HTERT RPE-1 (cell line): ENCODE data around the gene MCF2.

Experiments used
- in situ Hi-C: fragments of 300-500 bp; cut with MboI; formaldehyde crosslinking; loops from 4 replicates; pipeline ENCODE4 v1.14.3; 2020; ENCODE audit warnings: low sequenced_read_pairs

Gene MCF2

DNA sequence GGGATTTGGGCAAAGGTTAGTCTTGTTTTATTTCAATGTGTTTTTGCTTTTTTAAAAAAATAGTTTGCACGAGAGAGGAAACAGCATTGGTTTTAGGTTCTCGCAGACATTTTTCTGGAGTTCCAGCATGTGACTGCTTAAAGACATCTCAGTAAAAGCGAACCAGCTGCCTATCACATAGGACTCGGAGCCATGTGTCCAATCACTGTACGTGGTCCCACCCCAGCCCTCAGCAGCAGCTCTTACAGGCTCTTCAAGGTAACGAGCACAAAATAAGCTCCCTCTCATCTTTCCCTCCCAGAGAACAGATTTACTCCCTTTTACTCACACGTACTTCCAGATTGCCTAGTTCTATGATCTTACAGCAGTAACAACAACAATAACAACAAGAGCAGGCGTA lies 68.7 kb downstream of the MCF2 start:
- in situ Hi-C loops = no loop called here

GRCh38 chrX:139600105-139600504 lies 107.9 kb downstream of the MCF2 start:
- in situ Hi-C loops = no loop called here

DNA sequence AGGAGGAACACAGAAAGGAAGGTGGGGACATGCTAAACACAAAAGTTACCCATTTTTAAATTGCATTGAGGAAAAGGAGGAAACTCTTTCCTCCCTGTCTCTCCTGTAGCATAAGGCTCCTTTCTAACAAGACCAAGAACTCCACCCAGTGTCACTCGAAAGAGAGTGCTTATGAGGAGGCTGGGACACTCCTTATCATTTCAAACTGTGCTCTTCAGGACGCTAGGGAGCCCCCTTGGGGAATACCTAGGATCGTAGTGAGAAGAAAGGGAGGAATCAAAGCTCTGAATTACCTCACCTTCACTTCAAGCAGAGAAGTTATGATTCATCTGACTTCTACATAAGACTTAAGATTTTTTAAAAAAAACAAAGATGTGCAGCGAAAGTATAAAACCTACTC lies 111.9 kb downstream of the MCF2 start:
- in situ Hi-C loops = no loop called here

GRCh38 chrX:139585613-139586012 lies 122.4 kb downstream of the MCF2 start:
- in situ Hi-C loops = no loop called here

- in situ Hi-C loops = no loop called here
Observed at GRCh38 chrX:139581068-139581467, 126.9 kb downstream of the MCF2 start.

DNA sequence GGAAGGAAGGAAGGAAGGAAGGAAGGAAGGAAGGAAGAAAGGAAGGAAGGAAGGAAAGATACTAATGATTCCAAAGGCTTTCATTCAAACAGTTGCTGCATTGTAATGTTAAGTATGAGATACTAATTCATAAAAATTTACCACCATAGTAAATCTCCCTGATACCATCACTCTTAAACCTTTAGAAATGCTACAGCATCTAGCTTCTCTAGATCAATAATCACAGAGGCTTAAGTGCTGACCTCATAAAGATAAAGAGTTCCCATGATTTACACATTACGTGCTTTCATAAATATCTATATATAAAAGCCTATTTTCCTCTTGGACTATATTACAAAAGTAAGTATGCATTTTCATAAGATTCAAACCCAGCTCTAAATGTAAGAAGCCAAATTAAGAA lies 141.0 kb downstream of the MCF2 start:
- in situ Hi-C loops = no loop called here

- in situ Hi-C loops = no loop called here
Observed at GRCh38 chrX:139563251-139563650, 144.7 kb downstream of the MCF2 start.

- in situ Hi-C loops = no loop called here
Observed at GRCh38 chrX:139560221-139560620, 147.7 kb downstream of the MCF2 start.

- in situ Hi-C loops = no loop called here
Observed at GRCh38 chrX:139559383-139560042, 148.5 kb downstream of the MCF2 start.

GRCh38 chrX:139554991-139555675 lies 152.8 kb downstream of the MCF2 start:
- in situ Hi-C loops = no loop called here

DNA sequence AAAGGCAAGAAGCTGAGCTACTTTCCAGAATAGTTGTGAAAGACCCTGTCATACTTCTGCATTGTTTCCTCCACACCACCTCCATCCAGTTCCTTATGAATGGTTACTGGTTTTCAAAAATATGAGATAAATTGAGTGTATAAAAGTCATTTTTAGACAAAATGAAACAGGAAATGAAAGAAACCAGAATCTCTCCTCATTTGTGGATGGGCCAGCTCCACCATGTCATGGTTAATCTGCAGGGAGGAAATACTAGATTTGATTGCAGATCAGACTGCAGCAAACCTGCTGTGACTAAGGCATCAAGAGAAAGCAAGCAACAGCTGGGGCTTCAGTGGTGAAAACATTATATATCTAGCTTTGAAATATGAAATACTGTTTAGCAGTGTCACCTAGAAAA lies 153.6 kb downstream of the MCF2 start:
- in situ Hi-C loops = no loop called here

DNA sequence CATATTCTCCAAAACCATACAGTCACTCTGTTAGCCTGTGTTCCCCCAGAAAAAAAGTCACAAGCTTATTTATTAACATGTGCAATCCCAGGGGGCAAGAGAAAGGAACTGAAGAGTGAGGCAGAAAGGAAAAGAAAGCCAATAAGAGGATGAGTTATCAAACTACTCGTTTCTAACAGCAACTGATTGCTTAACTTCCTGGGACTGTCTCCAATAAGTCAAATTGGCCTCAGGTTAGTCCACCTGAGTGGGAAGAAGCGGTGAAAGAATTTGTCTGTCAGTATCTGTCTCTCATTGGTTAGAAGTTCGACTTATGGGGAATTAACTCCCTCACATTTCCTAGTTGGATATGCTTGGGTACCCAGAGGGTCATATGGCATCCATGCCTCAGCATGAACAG lies 163.4 kb downstream of the MCF2 start:
- in situ Hi-C loops = no loop called here

DNA sequence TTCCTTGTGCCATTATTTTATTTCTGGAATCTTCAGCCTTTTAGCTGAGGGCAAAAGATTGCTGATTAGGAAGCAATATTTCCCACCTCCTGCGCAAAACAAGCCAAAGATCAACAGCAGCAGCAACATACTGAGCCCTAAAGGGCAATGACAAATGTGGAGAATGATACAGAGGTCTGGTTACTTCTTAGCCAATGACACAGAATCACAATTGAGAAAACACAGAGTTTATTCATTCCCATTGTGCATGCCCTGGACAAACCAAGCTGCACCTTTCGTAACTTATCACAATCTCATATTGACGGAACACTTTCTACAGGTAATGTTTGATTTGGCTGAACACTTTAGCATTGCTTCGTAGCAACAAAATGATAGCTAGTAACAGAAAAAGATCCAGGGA lies 164.0 kb downstream of the MCF2 start:
- in situ Hi-C loops = no loop called here

DNA sequence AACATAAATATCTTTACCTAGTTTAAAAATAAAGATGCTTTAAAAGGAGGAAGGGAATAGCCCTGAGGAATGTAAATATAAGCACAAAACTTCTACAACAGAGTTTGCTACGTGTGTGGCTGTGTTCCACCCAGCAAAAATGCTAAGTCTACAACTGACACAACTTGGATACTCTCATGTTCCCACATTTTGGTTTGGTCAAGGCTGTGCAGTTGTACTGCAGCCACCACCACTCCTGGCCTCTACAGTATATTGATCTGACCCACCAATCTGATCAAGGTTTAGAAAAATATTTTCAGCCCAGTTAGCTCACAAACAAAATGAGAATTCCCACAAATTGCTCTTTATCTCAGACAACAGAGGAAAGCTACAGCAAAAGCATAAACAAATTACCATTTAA lies 165.3 kb downstream of the MCF2 start:
- in situ Hi-C loops = no loop called here

GRCh38 chrX:139538907-139539790 lies 168.8 kb downstream of the MCF2 start:
- in situ Hi-C loops = no loop called here

- in situ Hi-C loops = no loop called here
Observed at GRCh38 chrX:139533444-139533843, 174.5 kb downstream of the MCF2 start.

DNA sequence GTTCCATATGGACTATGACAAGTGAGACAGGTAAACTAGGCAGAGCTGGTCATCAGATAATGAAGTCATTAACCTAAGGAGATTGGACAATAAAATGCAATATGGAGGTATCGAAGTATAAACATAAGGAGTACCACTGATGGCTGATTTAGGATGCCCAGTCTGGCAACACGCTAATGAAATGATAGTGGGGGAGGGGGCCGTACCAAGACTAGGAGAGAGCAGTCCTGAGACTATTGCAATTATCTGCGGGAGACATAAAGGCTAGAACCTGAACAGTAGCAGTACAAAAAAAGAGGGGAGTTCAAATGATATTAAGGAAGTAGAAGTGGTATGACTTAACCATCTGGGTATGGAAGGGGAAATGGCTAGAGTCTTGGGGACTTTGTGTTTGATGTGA lies 175.1 kb downstream of the MCF2 start:
- in situ Hi-C loops = no loop called here
